Osteoblast (primary cell): ENCODE data around the gene MEGF11. TPM values are rescaled to one million over a fixed set of nuclear protein-coding genes. Genes with fewer than 3 reads are reported as not detected.
"Not testable (repeated sequence)": the region's sequence is repeated elsewhere in the genome, so short reads cannot be mapped to it uniquely, and the experiment has no call there.

ENCODE experiments used
- DNase-seq: peaks from one replicate; pipeline ENCODE4 v3.0.0; 2011; ENCODE audit warnings: low spot score, mixed read lengths; ENCODE audit not compliant: insufficient read length; ENCODE audit errors: missing footprints
- H2AFZ ChIP-seq: 2 replicates; pipeline ENCODE4 v1.6.0; 2011; ENCODE audit warnings: mild to moderate bottlenecking, low read length
- H3K27ac ChIP-seq: 2 replicates; pipeline ENCODE4 v1.5.1; 2011; ENCODE audit warnings: mild to moderate bottlenecking, low read depth, low read length, moderate library complexity
- H3K27me3 ChIP-seq: 2 replicates; pipeline ENCODE4 v1.6.0; 2012; ENCODE audit warnings: mild to moderate bottlenecking, control low read depth, inconsistent platforms, low read length, moderate library complexity; ENCODE audit not compliant: insufficient read depth
- H3K36me3 ChIP-seq: 2 replicates; pipeline ENCODE4 v1.5.1; 2011; ENCODE audit warnings: mild to moderate bottlenecking, low read length, control low read depth, moderate library complexity; ENCODE audit not compliant: insufficient read depth
- H3K4me1 ChIP-seq: 2 replicates; pipeline ENCODE4 v1.5.1; 2011; ENCODE audit warnings: mild to moderate bottlenecking, low read length, control low read depth, moderate library complexity; ENCODE audit not compliant: insufficient read depth
- H3K4me2 ChIP-seq: 2 replicates; pipeline ENCODE4 v1.6.0; 2011; ENCODE audit warnings: mild to moderate bottlenecking, low read length; ENCODE audit not compliant: insufficient read depth
- H3K4me3 ChIP-seq: fragments of 200-600 bp; sonication (generic); 3 replicates; pipeline ENCODE4 v1.5.1; 2012; ENCODE audit warnings: mild to moderate bottlenecking, low read length, inconsistent platforms; ENCODE audit not compliant: insufficient read depth
- H3K79me2 ChIP-seq: 2 replicates; pipeline ENCODE4 v1.6.0; 2012; ENCODE audit warnings: mild to moderate bottlenecking, low read length, control low read depth, inconsistent platforms; ENCODE audit not compliant: insufficient read depth
- H3K9me3 ChIP-seq: 2 replicates; pipeline ENCODE4 v1.5.1; 2011; ENCODE audit warnings: low read depth, low read length, control low read depth
- H4K20me1 ChIP-seq: 2 replicates; pipeline ENCODE4 v1.6.0; 2012; ENCODE audit warnings: mild to moderate bottlenecking, low read length, control low read depth; ENCODE audit not compliant: insufficient read depth
- CTCF ChIP-seq: IDR thresholded peaks from 2 replicates; pipeline ENCODE4 v1.5.1; 2011; ENCODE audit warnings: mild to moderate bottlenecking, low read depth, low read length, moderate library complexity; ENCODE audit errors: extremely low read depth
- total RNA-seq: library from RNA; depleted of rRNA; stranded (reverse); fragments of >200 nt; gene quantifications from 2 replicates; pipeline ENCODE4 v1.2.3, GENCODE V29; 2012

The MEGF11 gene
- total RNA-seq, 1 donor = not detected

DNA sequence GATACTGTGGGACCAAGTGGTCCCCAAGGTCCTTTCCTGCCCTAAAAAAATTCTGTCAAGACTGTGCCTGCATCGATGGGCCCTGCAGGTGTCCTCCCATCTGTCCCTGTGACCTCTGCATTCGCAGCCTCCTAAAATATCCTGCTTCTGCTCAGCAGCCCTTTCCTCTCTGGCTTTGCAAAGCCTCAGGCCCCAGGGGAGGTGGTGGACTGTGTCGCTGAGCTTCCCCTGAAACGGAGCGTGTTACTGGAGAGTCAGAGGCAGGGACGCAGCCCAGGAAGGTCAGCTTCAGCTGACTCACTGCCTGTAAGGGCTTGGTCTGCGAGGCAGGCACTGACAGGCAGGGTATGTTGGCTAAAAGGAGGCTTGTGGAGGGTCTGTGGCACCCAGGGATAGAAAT is 274.2 kb downstream of the MEGF11 start:
- Histone ChIP-seq H2AFZ (no peak overlapping the region), H3K4me1 (no peaks in the 10 kb centered on the region), H3K27ac (no peak overlapping the region), H3K79me2 (no peaks in the 10 kb centered on the region), H3K9me3 (no peaks in the 10 kb centered on the region), H3K36me3 (no peaks in the 10 kb centered on the region), H3K27me3 (peaks cover 45% of the 10 kb centered on the region), H3K4me3 (no peak overlapping the region), H3K4me2 (no peak overlapping the region), H4K20me1 (peaks cover 7% of the 10 kb centered on the region)
- no peak for TF ChIP-seq CTCF
- no peak for DNase-seq

DNA sequence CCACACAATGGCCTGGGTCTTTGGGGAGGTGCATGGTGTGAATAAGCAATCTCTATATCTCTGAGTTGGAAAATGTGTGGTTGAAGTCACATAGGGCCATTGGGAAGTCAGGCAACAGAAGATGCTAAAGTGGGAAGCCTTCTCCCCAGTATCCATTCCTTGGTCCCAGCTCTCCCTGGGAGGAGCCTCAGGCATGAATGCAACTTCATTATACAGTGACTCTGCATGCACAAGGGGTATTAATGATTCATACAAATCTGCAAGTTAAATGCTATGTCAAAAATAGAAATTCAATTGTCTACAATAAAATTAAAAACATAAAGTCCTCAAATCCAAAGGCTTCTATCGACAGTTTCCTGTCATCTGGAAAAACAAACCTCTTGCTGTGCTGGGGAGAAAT is 275.4 kb downstream of the MEGF11 start:
- no peaks in the 10 kb centered on the region for H3K9me3 ChIP-seq
- no peaks in the 10 kb centered on the region for H3K4me1 ChIP-seq
- H3K27ac ChIP-seq = no peak overlapping the region
- no peak overlapping the region for H2AFZ ChIP-seq
- no peak for TF ChIP-seq CTCF
- H3K36me3 ChIP-seq = no peaks in the 10 kb centered on the region
- H3K4me2 ChIP-seq = no peak overlapping the region
- peaks cover 36% of the 10 kb centered on the region for H3K27me3 ChIP-seq
- no peak for DNase-seq
- H3K4me3 ChIP-seq = no peak overlapping the region
- H4K20me1 ChIP-seq = peaks cover 7% of the 10 kb centered on the region
- H3K79me2 ChIP-seq = no peaks in the 10 kb centered on the region

GRCh38 chr15:65976196-65976595 is 277.4 kb downstream of the MEGF11 start:
- not testable (repeated sequence) for DNase-seq

GRCh38 chr15:65971741-65971995 is 281.9 kb downstream of the MEGF11 start:
- Histone ChIP-seq H3K4me1 (no peaks in the 10 kb centered on the region), H3K4me2 (no peak overlapping the region), H3K4me3 (no peak overlapping the region), H3K36me3 (no peaks in the 10 kb centered on the region), H3K79me2 (no peaks in the 10 kb centered on the region), H2AFZ (no peak overlapping the region), H3K27me3 (peaks cover 29% of the 10 kb centered on the region), H3K27ac (no peak overlapping the region), H3K9me3 (no peaks in the 10 kb centered on the region), H4K20me1 (no peaks in the 10 kb centered on the region)
- TF ChIP-seq CTCF = no peak
- no peak for DNase-seq

More at GRCh38 chr15:65976196-65976595, 277.4 kb downstream of the MEGF11 start:
- peaks cover 20% of the 10 kb centered on the region for H3K27me3 ChIP-seq
- H4K20me1 ChIP-seq, H3K27ac ChIP-seq, H2AFZ ChIP-seq, H3K4me1 ChIP-seq, H3K36me3 ChIP-seq, H3K4me2 ChIP-seq, H3K9me3 ChIP-seq, H3K4me3 ChIP-seq, H3K79me2 ChIP-seq: not testable (repeated sequence)
